GM18520 (cell line): ENCODE measurements around the gene MAP3K5.
A peak's percentile ranks its signal among the peaks of the same experiment; 100 is the strongest.
"Not testable (repeated sequence)": the region's sequence is repeated elsewhere in the genome, so short reads cannot be mapped to it uniquely, and the experiment has no call there.

Experiments
- ATAC-seq: cut with Tn5 transposase; IDR thresholded peaks from one replicate; pipeline ENCODE4 v1.9.1; 2021; ENCODE audit not compliant: unreplicated experiment

Gene MAP3K5

DNA sequence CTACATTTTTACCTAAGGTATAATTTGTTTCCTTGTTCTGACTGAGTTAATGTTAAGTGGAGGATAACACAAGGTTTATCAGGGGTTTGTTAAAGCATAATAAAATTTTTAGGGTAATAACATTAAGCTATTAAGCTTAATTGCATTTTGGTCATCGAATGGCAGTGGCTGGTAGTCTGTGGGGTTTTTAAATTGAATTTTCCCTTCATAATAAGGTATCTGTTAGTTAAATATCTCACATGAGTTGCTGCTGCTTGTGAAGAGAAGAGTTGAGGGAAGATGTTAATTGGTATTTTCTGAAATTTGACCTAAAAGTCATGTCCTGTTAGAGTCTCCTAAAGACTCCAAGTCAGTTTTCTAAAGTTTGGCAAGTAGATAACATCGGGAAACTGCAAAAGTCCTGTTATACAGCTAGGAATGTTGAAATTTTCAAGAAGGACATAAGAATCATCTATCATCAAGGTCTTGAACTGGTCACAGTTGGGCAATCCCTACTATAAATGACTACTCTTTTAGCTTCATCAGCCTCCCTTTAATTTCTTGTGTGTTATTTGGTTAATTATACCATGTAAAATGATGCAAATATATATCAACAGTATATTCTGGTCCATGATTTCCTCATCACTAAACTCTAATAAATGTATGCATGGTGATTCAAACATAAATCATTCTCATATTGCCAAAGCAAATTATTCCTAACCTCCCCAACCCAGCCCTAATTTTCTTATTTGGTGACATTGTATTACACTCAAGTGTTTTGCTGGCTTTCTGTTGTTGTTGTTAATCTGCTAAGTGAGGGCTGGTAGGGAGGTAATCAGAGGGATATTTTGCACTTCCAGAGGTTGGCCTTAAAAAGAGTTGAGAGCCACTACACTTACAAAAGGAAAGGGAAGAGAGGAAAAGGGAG lies 64.0 kb downstream of the MAP3K5 start:
- no peak for ATAC-seq

DNA sequence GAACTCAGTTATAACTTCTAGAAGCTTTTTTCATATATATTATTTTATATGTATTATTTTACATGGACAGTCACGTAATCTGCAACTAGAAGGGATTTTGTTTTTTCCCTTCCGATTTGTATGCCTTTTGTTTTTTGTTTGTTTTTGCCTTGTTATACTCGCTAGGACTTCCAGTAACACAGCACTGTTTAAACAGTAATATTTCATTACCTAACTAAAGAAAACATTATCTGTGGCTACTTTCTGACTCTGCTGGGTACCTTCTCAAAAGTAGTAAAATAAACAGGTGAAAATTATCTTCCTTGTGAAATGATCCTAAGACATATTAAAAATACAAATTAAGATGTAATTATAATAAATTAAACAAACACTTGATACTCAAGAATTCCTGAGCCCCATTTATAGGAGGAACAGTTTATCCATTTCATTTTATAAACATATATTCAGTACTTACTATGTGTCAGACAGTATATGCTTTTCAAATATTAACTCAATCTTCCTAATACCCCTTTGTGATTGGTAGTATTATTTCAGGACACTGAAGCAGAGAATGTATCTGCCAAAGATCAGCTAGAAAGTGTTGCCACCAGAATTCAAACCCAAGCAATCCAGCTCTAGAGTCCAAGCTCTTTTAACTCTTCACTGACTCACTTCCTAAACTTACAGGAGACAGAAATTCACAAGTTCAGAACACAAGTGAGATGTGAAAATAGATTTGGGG lies 65.3 kb downstream of the MAP3K5 start:
- no peak for ATAC-seq

DNA sequence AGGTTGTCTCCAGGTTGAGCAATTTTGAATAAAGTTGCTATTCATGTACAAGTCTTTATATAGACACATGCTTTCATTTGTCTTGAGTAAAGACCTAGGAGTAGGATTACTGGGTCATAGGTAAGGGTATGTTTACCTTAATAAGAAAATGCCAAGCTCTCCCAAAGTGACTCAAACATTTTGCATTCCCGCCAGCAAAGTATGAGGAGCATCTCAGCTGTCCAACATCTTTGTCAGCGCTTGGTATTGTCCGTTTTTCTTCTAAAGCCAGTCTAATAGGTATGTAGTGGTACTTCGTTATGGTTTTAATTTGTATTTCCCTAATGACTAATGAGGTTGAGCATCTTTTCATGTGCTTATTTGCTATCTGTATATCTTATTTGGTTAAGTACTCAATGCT lies 67.2 kb downstream of the MAP3K5 start:
- ATAC-seq: no peak

DNA sequence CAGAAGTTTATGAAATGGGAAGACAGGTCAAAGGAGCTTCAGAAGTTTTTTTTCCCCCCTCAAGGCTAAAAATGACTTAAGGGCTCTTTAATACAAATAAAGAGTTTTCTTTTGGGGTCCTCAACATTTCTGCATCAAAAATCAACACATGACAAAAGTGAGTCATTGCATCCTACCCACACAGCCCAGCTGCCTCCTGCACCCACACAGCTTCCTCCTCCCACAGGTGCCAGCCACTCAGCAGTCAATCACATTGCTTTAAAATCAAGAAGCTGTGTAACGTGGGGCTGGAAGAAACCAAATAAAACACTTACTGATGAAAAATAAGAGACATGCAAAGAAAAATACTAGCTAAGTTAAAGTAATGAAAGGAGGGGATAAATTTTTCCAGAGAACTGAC lies 68.5 kb downstream of the MAP3K5 start:
- ATAC-seq: peak; percentile 34

DNA sequence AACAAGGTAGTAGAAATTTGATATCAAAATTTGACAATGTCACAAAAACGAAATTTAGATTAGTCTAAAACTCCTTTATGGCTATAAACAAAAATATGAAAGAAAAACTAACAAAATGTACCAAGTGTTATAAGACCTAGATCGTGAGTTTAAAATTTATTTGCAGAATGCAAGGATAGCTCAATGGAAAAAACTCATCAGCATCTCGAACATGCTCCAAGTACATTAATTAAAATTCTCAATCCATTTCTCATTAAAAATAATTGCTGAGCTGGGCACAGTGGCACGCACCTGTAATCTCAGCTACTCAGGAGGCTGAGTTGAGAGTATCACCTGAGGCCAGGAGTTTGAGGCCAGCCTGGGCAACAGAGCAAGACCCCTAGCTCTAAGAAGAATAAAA lies 70.8 kb downstream of the MAP3K5 start:
- ATAC-seq: no peak

DNA sequence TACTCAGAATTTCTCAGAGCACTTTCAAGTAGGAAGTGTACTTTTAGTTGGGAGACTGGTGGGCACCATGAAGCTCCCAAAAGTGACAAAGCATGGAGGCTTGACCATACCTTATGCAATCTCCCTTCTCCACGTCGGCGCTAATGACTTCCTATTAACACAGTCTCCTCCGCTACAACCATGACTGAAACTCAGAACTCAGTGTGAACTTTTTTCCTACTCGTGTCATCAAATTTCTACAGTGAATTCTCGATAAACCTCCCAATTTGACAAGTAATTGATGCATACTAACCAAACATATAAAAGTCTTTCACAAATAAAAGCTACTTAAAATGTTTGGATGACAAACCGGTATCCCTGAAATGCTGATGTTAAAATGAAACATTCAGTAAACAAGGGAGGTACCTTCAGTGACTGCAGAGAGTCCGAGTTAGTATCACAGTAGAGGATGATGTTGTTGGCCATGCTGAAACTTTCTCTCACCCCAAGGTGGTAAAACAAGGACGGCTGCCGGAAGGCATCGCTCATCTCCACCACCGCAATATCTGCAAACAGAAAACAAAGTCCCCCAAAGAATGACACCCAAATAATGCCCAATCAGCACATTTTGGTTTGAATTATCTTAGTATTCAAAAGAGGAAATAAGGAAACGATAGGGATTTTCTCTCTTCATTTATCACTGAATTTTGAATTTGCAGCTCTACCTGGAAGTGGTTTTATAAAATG lies 72.1 kb downstream of the MAP3K5 start:
- peak; percentile 65 for ATAC-seq

DNA sequence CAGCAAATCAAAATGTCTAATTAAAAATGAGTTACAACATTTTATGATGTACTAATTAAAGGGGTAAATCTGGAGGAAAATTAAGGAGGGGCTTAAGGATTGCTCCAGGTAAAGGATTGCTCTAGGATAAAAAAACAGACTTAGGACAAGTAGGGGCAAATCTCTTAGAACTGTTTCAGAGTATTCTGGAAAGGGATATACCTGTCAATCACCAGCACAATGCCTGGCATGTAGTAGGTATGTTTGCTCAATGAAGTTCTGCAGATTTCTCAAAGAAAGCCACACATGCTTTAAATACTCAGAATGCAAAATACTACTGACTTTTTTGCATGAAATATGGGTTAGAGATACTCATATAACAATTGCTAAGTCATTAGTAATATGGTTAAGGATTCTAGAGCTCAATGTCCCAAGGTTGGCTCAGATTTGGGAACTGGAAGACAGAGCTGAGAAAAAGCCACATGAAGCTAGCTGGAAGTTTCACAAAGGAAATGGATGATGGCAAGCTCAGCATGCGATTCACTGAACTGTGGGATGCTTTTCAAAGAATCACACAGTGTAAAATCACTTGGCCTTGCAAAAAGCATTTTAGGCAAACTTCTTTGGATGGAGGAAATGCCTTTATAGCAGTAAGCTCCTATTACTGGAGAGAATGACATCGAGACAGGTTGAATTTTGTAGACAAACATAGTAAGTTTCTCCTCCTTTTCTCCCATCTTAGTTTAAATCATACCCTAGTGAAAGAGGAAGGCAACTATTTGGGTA lies 72.8 kb downstream of the MAP3K5 start:
- no peak for ATAC-seq

DNA sequence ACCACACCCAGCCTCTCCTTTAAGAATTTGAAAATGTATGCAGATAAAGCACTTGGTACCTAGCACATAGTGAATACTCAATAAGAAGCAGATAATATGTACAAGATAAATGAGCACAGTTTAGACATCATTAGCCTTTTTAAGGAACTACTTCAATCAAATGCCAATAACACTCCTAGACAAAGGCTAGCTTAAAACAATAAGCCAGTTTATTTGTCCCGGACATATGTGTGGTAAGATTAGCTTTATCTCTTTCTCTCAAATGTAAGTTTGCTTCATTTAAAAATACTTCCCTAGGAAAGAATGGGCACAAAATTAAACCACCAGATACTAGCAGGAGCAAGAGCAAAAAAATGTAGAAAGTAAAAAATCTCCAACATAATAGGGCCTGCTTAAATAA lies 73.8 kb downstream of the MAP3K5 start:
- ATAC-seq: no peak

DNA sequence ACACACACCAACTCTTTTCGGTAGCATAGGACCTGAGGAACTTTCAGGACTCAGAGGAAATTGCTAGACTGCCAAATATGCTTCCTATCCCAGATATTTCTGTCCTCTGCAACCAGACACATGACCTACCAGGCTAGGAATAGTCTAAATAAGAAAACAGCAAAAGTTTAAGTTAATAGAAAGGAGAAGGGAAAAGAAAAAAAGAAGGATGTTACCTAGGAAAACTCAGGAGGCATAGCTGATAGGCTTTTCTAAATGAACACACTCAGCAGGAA lies 74.6 kb downstream of the MAP3K5 start:
- ATAC-seq: no peak

DNA sequence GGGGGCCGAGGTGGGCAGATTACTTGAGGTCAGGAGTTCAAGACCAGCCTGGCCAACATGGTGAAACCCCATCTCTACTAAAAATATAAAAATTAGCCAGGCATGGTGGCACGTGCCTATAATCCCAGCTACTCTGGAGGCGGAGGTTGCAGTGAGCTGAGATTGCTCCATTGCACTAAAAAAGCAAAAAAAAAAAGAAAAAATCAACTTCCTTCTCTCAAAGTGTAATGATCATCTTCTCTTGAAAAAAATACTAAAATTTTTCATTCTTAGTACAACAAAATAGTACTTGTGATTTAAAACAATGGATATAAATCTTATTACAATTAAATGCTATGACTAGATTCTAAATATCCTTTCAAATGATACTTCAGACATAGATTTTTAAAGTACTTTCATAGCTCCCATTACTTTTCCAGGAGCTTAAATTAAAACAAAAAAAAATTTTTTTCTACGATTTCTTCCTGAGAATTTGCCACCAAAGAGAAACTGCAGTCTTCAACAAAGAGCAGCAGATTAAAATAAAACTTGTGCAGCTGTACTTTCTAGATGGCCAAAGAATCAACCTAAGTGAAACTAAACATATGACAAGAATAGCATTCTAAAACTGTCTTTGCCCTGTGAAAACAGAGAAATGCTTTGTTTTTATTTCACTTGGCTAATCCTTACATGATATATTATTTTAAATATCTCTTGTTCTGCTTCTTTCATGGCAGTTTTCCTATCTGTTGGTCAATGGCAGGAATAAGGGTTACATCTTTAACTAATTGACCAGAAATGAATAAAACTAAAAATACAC lies 75.2 kb downstream of the MAP3K5 start:
- ATAC-seq: no peak

DNA sequence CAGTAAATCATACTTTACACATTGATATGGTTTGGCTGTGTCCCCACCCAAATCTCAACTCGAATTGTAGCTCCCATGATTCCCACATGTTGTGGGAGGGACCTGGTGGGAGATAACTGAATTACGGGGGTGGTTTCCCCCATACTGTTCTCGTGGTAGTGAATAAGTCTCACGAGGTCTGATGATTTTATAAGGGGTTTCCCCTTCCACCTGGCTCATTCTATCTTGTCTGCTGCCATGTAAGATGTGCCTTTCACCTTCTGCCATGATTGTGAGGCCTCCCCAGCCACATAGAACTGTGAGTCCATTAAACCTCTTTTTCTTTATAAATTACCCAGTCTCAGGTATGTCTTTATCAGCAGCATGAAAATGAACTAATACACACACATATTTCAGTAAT lies 79.6 kb downstream of the MAP3K5 start:
- not testable (repeated sequence) for ATAC-seq

DNA sequence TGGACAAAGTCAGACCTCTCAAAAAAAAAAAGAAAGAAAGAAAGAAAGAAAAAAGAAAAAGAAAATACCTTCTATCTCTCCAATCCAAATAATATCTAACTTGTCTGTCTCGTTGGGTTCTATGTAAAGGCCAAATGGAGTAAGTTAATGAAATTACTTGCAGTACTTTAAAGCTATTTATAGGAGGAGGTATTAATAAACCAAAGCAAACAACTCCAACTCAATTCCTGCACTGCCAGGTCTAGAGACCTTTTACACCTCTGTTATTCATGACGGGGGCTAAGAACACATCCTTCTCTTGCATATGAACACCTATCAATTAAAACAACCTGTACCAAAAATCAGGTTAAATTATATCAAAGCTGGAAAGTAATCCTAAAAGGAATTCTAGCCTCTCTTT lies 80.6 kb downstream of the MAP3K5 start:
- no peak for ATAC-seq

DNA sequence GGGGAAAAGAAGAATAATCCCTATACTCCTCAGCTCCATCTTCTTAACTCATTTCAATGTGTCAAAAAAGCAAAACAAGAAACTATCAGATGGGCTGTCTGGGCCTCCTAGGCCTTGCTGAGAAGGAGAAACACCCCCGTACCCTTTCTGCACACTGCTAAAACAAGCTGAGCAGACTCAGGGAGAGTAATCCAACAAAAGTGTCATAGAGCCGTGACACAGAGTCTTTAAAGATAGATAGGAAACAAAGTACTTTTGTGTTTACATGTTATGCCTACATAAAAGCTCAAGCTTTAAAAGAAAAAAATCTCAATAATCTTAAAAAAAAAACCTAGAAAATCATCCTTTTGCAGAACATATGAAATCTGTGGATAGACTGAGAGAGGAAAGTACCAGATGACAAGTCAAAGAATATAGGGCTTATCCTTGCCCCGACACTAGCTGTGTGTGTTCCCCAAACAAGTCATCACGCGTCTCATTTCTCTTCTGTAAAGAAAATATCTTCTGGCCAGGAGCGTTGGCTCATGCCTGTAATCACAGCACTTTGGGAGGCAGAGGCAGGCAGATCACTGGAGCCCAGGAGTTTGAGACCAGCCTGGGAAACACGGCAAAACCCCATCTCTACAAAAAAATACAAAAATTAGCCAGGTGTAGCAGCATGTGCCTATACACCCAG lies 81.3 kb downstream of the MAP3K5 start:
- ATAC-seq: no peak

DNA sequence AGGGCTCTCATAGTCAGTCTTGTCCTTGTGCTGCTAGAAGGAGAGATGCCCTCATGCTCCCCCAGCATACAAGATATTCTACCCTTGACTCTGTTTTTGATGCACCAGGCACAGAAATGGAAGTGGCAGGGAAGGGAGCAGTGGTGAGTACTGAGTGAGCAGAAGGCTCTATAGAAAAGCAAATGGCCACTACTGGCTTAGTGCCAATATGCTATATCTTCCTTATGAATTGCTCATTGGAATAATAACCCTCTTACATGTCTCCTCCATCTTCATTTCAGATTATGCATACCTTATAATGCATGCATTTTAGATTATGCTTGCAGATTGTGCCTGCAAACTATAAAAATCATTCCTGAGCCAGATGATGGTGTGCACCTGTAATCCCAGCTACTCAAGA lies 82.8 kb downstream of the MAP3K5 start:
- no peak for ATAC-seq

DNA sequence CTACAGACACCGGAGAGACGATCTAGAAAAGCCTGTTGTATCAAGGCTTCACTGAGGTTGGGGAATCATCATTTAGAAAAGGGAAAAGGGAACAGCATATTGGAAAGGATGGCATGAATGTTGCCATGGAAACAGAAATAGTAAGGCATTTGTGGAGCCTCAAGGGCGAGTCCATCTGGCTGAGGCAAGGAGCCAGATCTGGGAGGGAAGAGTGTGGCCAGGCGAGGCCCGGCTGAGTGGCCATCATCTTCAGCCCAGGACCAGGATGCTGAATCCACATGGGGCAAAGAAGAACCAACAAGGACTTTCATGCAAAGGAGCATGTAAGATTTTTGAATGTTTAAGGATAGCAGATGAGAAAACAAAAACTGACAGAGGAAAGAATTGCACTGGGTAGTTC lies 85.8 kb downstream of the MAP3K5 start:
- no peak for ATAC-seq

DNA sequence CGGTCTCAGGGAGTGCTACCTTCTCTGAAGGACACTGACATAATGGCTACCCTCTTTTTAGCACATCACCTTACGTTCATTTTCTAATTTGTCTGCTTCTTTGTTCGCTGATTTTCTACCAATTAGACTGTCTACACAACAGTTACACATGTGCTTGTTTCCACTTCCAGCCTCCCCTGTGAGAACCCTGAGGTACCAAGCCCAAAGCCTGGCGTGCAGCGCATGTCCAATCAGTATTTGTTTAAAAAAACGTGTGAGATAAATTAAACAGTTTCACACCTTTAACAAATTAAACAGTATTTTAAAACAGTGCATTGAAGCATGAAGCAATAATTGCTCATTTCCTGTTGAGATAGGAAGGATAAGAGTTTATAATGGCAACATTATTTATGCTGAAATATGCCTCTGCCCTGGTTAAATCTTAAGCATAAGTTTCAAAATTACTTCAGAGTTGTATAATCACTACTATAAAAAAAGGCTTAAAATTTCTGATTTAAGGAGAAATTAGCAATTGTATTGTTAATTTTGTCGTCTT lies 88.9 kb downstream of the MAP3K5 start:
- ATAC-seq: no peak

DNA sequence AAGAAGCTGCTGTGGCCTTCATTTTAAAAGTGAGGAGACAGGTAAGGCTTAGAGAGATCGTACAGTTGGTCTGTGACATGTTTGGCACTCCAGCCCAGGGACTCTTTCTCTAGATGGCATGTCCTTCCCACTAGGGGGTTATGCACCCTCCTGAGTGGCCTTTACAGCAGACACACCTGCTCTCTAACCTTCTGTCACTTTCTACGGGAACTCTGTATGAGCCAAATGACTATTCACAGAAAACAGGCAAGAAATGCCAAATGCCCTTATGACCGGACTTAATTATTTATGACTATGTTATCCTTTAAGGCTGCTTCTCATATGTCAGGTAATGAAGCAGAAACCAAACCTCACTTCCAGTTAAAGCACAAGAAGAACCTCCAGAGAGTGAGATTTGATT lies 91.2 kb downstream of the MAP3K5 start:
- no peak for ATAC-seq

DNA sequence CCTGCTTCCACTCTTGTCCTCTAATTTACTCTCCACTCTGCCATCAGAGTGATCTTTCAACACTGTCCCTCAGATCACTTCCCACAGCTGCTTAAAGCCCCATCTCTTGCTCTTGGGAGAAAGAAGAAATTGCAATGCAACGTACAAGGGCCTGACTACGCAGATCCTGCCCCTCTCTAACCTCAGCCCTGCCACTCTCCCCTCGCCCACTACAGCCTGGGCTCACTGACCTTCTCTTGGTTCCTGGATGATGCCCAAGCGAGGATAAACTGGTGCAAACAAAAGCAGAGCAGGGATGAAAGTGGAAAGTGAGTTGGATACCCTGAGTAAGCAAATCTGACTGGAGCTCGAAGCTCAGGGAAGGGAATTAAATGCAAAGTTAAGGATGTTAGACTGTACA lies 92.9 kb downstream of the MAP3K5 start:
- ATAC-seq: no peak

DNA sequence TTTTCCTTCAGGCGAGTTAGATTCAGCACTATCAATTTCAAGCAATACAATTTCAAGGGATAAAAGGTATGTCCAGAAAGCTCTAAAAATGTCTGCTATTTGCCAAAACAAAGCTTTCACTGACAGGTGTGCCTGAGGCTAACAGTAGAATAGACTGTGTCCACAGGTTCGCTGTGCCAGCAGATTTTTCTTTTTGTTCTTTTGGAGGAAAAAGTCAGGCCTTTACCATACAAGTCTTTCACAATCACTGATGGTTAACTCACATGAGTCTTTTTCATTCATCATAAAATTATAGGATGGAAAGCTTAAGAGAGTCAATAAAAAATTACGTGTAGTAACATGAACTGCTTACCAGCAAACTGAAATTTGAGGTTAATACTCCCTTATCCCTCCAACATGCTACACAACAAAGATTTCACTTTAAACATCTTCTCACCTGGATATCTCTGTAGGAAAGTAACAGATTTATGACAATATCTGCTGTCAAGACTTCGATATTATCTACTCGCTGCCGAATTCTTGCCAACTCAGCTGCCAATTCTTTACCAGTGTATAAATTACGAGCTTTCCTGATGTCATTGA lies 95.4 kb downstream of the MAP3K5 start:
- no peak for ATAC-seq
